GM23248 (cell line): ENCODE measurements around the gene CRACDL. TPM values are rescaled to one million over a fixed set of nuclear protein-coding genes. Genes with fewer than 3 reads are reported as not detected.

Source experiments
- DNase-seq: peaks from one replicate; pipeline ENCODE4 v3.0.0-alpha.2; 2015
- H2AFZ ChIP-seq: fragments of 200-600 bp; sonication (generic); 2 replicates; pipeline ENCODE4 v1.6.1; 2016; ENCODE audit warnings: antibody characterized with exemption
- H3F3A ChIP-seq: fragments of 200-600 bp; sonication (generic); 2 replicates; pipeline ENCODE4 v1.6.1; 2016; ENCODE audit warnings: mild to moderate bottlenecking, antibody characterized with exemption, mixed run types; ENCODE audit not compliant: insufficient read depth
- H3K27ac ChIP-seq: fragments of 200-600 bp; sonication (generic); 2 replicates; pipeline ENCODE4 v1.5.1; 2016; ENCODE audit warnings: mild to moderate bottlenecking
- H3K27me3 ChIP-seq: fragments of 200-600 bp; sonication (generic); replicated peaks from 2 replicates; pipeline ENCODE4 v1.6.1; 2016; ENCODE audit warnings: mild to moderate bottlenecking; ENCODE audit not compliant: insufficient read depth
- H3K36me3 ChIP-seq: fragments of 200-600 bp; sonication (generic); 2 replicates; pipeline ENCODE4 v1.6.1; 2016; ENCODE audit warnings: low read depth, mild to moderate bottlenecking
- H3K4me1 ChIP-seq: fragments of 200-600 bp; sonication (generic); 2 replicates; pipeline ENCODE4 v1.6.1; 2016; ENCODE audit warnings: mild to moderate bottlenecking; ENCODE audit not compliant: insufficient read depth
- H3K4me2 ChIP-seq: fragments of 200-600 bp; sonication (generic); one replicate; pipeline ENCODE4 v1.6.1; 2016; ENCODE audit warnings: mild to moderate bottlenecking; ENCODE audit not compliant: unreplicated experiment
- H3K4me3 ChIP-seq: fragments of 200-600 bp; sonication (generic); 2 replicates; pipeline ENCODE4 v1.5.1; 2016; ENCODE audit warnings: mild to moderate bottlenecking
- H3K79me2 ChIP-seq: fragments of 200-600 bp; sonication (generic); 2 replicates; pipeline ENCODE4 v1.6.1; 2016; ENCODE audit warnings: mild to moderate bottlenecking; ENCODE audit not compliant: insufficient read depth
- H3K9ac ChIP-seq: fragments of 200-600 bp; sonication (generic); 2 replicates; pipeline ENCODE4 v1.6.1; 2016; ENCODE audit warnings: mild to moderate bottlenecking
- H3K9me2 ChIP-seq: fragments of 200-600 bp; sonication (generic); 2 replicates; pipeline ENCODE4 v1.6.1; 2016; ENCODE audit warnings: mixed run types, mild to moderate bottlenecking, moderate library complexity; ENCODE audit not compliant: insufficient read depth
- H3K9me3 ChIP-seq: fragments of 200-600 bp; sonication (generic); one replicate; pipeline ENCODE4 v1.6.1; 2017; ENCODE audit warnings: low read depth
- H4K20me1 ChIP-seq: fragments of 200-600 bp; sonication (generic); 2 replicates; pipeline ENCODE4 v1.6.0; 2016; ENCODE audit not compliant: insufficient read depth
- EZH2 ChIP-seq: fragments of 200-600 bp; sonication (generic); IDR thresholded peaks from 2 replicates; pipeline ENCODE4 v1.6.1; 2018; ENCODE audit warnings: antibody characterized with exemption, mild to moderate bottlenecking; ENCODE audit not compliant: insufficient read depth, poor library complexity, severe bottlenecking
- EZH2phosphoT487 ChIP-seq: fragments of 200-600 bp; sonication (generic); IDR thresholded peaks from 2 replicates; pipeline ENCODE4 v1.6.1; 2018; ENCODE audit warnings: antibody characterized with exemption, moderate library complexity, mild to moderate bottlenecking, low read depth; ENCODE audit not compliant: insufficient read depth
- WGBS, 2 experiments: methylation state at CpG; one replicate each; pipeline ENCODE4 v1.1.6; 2015 to 2017; ENCODE audit warnings: low lambda C conversion rate in 2 of 2, low coverage in 1 of 2; ENCODE audit errors: missing lambda C conversion rate in 2 of 2; 5-methylcytosine and 5-hydroxymethylcytosine counted together
- in situ Hi-C: fragments of 300-500 bp; cut with MboI; formaldehyde crosslinking; loops from 2 replicates; pipeline ENCODE4 v1.15.0; 2020
- polyA plus RNA-seq: library from polyadenylated mRNA; unstranded; fragments of >200 nt; fragmentation: Nextera tagmentation; extraction: Ambion mirVana; gene quantifications from 2 replicates; pipeline ENCODE4 v1.2.1, GENCODE V29; 2016
- total RNA-seq: library from RNA; depleted of rRNA; stranded (reverse); fragments of >200 nt; shearing (Covaris generic); gene quantifications from 2 replicates; pipeline ENCODE4 v1.2.3, GENCODE V29; 2014

The CRACDL gene
- total and polyA plus RNA-seq, 2 experiments from 2014 or later, result not detected

GRCh38 chr2:98771264-98771663 lies 164.8 kb downstream of the CRACDL start:
- Histone ChIP-seq H2AFZ (no peak overlapping the region), H3K9ac (no peak overlapping the region), H3K4me1 (no peaks in the 10 kb centered on the region), H3K9me2 (no peaks in the 10 kb centered on the region), H3K9me3 (no peaks in the 10 kb centered on the region), H3K79me2 (no peaks in the 10 kb centered on the region), H3K27me3 (peaks cover 15% of the 10 kb centered on the region; the same call in 1 of the 2 replicates), H3K4me2 (no peak overlapping the region), H3K36me3 (no peaks in the 10 kb centered on the region), H4K20me1 (no peaks in the 10 kb centered on the region), H3K27ac (no peak overlapping the region), H3K4me3 (no peak overlapping the region), H3F3A (0 out of 2 replicates have a peak, but pooled peaks cover 4% of the 10 kb centered on the region)
- no peak for DNase-seq
- TF ChIP-seq EZH2, result no peak
- no peak for TF ChIP-seq EZH2phosphoT487
- in situ Hi-C loops, result no loop called here
- 85 to 94% methylated on average over 2 of the region's 2 CpGs for WGBS, 2 experiments

DNA sequence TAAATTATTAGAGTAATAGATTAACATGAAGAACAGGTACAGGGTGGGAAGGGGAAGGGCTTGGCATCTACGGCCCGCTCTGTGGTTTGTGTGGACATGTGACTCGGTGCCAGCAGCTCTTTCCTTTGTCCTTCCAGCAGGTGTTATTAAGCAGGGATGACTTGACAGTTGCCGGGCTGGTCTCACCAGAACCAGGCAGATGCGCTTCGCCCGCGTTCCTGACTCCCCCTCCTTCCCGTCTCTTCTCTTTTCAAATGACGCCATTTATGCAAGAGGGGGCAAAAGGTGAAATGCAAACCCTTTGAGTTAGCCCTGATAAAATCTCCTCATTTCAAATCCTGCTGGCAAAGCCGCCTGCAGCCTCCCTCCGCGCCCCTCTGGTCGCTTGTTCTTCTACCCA lies 166.2 kb downstream of the CRACDL start:
- Histone ChIP-seq H3K9me2 (no peaks in the 10 kb centered on the region), H3K79me2 (no peaks in the 10 kb centered on the region), H3K4me2 (no peak overlapping the region), H4K20me1 (no peaks in the 10 kb centered on the region), H3K4me3 (no peak overlapping the region), H3K4me1 (no peaks in the 10 kb centered on the region), H3K27me3 (peaks cover 10% of the 10 kb centered on the region; the same call in 1 of the 2 replicates), H3K36me3 (no peaks in the 10 kb centered on the region), H3K27ac (no peak overlapping the region), H3K9me3 (no peaks in the 10 kb centered on the region), H3F3A (0 out of 2 replicates have a peak, but pooled peaks cover 4% of the 10 kb centered on the region), H2AFZ (no peak overlapping the region), H3K9ac (no peak overlapping the region)
- DNase-seq, result no peak
- 84 to 89% methylated on average over 14 of the region's 14 CpGs for WGBS, 2 experiments
- TF ChIP-seq EZH2phosphoT487 (no peak), EZH2 (no peak)
- in situ Hi-C loops, result no loop called here

DNA sequence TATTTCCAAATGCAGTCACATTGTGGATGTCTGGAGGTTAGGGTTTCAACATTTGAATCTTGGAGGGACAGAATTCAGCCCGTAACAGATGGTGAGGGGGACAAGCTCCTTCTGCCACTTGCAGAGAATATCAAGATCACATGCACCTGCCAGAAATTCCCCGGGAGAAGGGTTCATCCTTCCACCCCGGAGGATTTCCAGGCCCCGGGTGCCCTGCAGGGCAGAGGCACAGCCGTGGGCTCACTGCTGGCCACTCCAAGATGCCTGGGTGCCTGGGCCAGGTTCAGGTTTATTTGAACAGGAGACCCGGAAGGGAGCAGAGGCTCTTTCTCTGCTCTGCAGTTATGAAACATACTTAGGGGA lies 166.9 kb downstream of the CRACDL start:
- 57 to 69% methylated on average over 6 of the region's 6 CpGs for WGBS, 2 experiments
- no peak overlapping the region for H3K4me3 ChIP-seq
- H3K9me3 ChIP-seq, result no peaks in the 10 kb centered on the region
- H3K27ac ChIP-seq, result no peak overlapping the region
- H3K79me2 ChIP-seq, result no peaks in the 10 kb centered on the region
- H3K27me3 ChIP-seq, result peaks cover 10% of the 10 kb centered on the region; the same call in 1 of the 2 replicates
- no peak overlapping the region for H3K4me2 ChIP-seq
- H3K4me1 ChIP-seq, result no peaks in the 10 kb centered on the region
- no peak overlapping the region for H3K9ac ChIP-seq
- no peak for DNase-seq
- 0 out of 2 replicates have a peak, but pooled peaks cover 4% of the 10 kb centered on the region for H3F3A ChIP-seq
- in situ Hi-C loops, result no loop called here
- H3K9me2 ChIP-seq, result no peaks in the 10 kb centered on the region
- no peak overlapping the region for H2AFZ ChIP-seq
- TF ChIP-seq EZH2 (no peak), EZH2phosphoT487 (no peak)
- H3K36me3 ChIP-seq, result no peaks in the 10 kb centered on the region
- H4K20me1 ChIP-seq, result no peaks in the 10 kb centered on the region

DNA sequence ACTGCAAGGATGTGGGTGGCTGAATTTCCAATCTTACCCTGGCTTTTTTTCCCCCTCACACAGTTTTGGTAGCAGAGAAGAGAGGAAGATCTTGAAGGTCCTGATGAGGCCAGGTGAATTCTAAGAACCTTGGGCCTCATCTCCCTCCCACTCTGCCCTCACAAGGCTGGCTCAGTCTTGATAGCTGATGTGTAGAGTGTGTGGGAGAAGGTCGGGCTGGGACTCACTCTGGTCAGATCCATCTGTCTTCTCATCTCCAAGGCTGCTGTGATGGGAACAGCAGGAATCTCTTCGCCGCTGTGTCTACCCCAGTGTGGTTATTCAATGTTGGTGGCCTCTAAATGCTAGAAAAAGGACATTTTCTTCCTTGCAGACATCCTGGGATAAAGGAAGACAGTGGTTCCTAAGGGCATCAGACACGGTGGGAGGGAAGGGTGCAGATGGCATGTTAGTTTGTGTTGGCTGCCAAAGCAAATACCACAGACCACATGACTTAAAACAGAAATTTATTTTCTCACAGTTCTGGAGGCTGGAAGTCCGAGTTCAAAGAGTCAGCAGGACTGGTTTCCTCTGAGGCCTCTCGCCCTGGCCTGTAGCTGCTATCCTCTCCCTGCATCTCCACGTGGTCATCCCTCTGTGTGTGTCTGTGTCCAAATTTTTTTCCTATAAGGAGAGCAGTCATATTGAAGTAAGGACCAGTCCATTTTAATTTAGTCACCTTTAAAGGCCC lies 167.5 kb downstream of the CRACDL start:
- no peak overlapping the region for H2AFZ ChIP-seq
- H3K9me3 ChIP-seq, result no peaks in the 10 kb centered on the region
- DNase-seq, result peak; percentile 13
- H3K4me1 ChIP-seq, result no peaks in the 10 kb centered on the region
- no peaks in the 10 kb centered on the region for H3K79me2 ChIP-seq
- in situ Hi-C loops, result no loop called here
- no peak overlapping the region for H3K4me3 ChIP-seq
- H3K4me2 ChIP-seq, result no peak overlapping the region
- H3F3A ChIP-seq, result 0 out of 2 replicates have a peak, but pooled peaks cover 4% of the 10 kb centered on the region
- peaks cover 13% of the 10 kb centered on the region; the same call in 1 of the 2 replicates for H3K27me3 ChIP-seq
- H4K20me1 ChIP-seq, result no peaks in the 10 kb centered on the region
- H3K27ac ChIP-seq, result no peak overlapping the region
- WGBS, 2 experiments, result 54 to 62% methylated on average over 7 of the region's 7 CpGs
- no peaks in the 10 kb centered on the region for H3K9me2 ChIP-seq
- no peaks in the 10 kb centered on the region for H3K36me3 ChIP-seq
- no peak overlapping the region for H3K9ac ChIP-seq
- TF ChIP-seq EZH2phosphoT487, result no peak
- no peak for TF ChIP-seq EZH2
